GM12892 (cell line): ENCODE results near the gene TPSD1.

Experiments
- POLR2A ChIP-seq: IDR thresholded peaks from 2 replicates; pipeline ENCODE4 v1.6.1; 2011; ENCODE audit warnings: low read depth, low read length, control low read depth
- POLR2AphosphoS5 ChIP-seq: IDR thresholded peaks from 2 replicates; pipeline ENCODE4 v1.6.1; 2011; ENCODE audit warnings: low read depth, low read length, control low read depth
- TAF1 ChIP-seq: IDR thresholded peaks from 2 replicates; pipeline ENCODE4 v1.6.1; 2011; ENCODE audit warnings: low read depth, mild to moderate bottlenecking, control low read depth, low read length, borderline replicate concordance

DNA sequence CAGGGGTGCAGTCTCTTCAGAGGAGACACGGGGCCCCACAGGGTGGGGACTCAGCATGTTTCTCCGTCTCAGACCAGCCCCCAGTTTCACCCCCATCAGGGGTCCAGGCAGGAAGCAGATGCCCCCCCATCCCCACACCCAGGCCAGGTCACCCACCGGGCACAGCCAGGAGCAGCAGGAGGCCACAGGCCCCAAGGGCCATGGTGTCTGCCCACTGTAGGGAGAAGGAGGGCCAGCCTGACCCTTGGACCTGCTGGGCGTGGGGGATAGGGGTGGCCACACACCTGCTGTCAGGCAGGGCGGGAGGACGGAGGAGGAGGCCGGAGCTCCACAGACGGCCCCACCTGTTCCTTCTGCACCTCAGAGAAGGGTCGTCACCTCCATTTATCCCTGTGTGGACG, 30.8 kb upstream of the TPSD1 start, which contains the start of gene TPSG1:
- TF ChIP-seq POLR2A (no peak), POLR2AphosphoS5 (no peak), TAF1 (no peak)
